NCI-H2081 (cell line): ENCODE measurements around the gene PAXIP1.

Source experiments
- DNase-seq, 2 experiments: peaks; one replicate each; lab custom pipeline; 2025; lab: John Stamatoyannopoulos, UW

PAXIP1 gene

GRCh38 chr7:154912871-154913637, 89.9 kb downstream of the PAXIP1 start:
- DNase-seq: no peak

- DNase-seq: no peak
Observed at GRCh38 chr7:154911862-154912455, 91.0 kb downstream of the PAXIP1 start.

GRCh38 chr7:154911411-154911810, 91.5 kb downstream of the PAXIP1 start:
- DNase-seq: no peak

- no peak for DNase-seq
Observed at GRCh38 chr7:154910977-154911376, 91.9 kb downstream of the PAXIP1 start.

GRCh38 chr7:154910125-154910524, 92.8 kb downstream of the PAXIP1 start:
- no peak for DNase-seq

- DNase-seq: no peak
Observed at GRCh38 chr7:154909241-154910105, 93.5 kb downstream of the PAXIP1 start.

GRCh38 chr7:154907651-154908620, 95.0 kb downstream of the PAXIP1 start:
- no peak for DNase-seq

GRCh38 chr7:154906736-154907355, 96.1 kb downstream of the PAXIP1 start:
- no peak for DNase-seq

GRCh38 chr7:154906201-154906600, 96.7 kb downstream of the PAXIP1 start:
- no peak for DNase-seq

GRCh38 chr7:154905615-154906014, 97.3 kb downstream of the PAXIP1 start:
- no peak for DNase-seq

GRCh38 chr7:154905146-154905545, 97.8 kb downstream of the PAXIP1 start:
- no peak for DNase-seq

GRCh38 chr7:154903083-154903731, 99.7 kb downstream of the PAXIP1 start:
- DNase-seq: no peak

GRCh38 chr7:154902600-154903082, 100.3 kb downstream of the PAXIP1 start:
- DNase-seq: no peak

- DNase-seq: no peak
Observed at GRCh38 chr7:154899862-154900261, 103.1 kb downstream of the PAXIP1 start.

GRCh38 chr7:154898973-154899855, 103.7 kb downstream of the PAXIP1 start:
- DNase-seq: no peak

- no peak for DNase-seq
Observed at GRCh38 chr7:154896076-154896475, 106.8 kb downstream of the PAXIP1 start.
